DOHH2 (cell line): Measurements from ENCODE around the gene EIF5A2.

Source experiments
- CTCF ChIP-seq: fragments of 200-600 bp; sonication (generic); IDR thresholded peaks from one replicate; pipeline ENCODE4 v1.5.1; 2014; ENCODE audit warnings: antibody characterized with exemption, mild to moderate bottlenecking, low read depth, low read length; ENCODE audit not compliant: poor library complexity, severe bottlenecking
- EZH2phosphoT487 ChIP-seq: fragments of 200-600 bp; sonication (generic); IDR thresholded peaks from 2 replicates; pipeline ENCODE4 v1.6.1; 2017; ENCODE audit warnings: borderline replicate concordance, mild to moderate bottlenecking, antibody characterized with exemption, low read length, moderate library complexity, mixed read lengths

- TF ChIP-seq CTCF (no peak), EZH2phosphoT487 (no peak)
Measured at GRCh38 chr3:170893895-170894294, 14.5 kb downstream of the EIF5A2 start.
